MM.1S (cell line): Measurements from ENCODE around the gene TTC7B.

Experiments
- EZH2 ChIP-seq: fragments of 300-600 bp; sonication (generic); optimal IDR thresholded peaks from 2 replicates; pipeline ENCODE3; 2017; ENCODE audit warnings: low read depth, mild to moderate bottlenecking, antibody characterized with exemption, low read length, mixed read lengths
- EZH2phosphoT487 ChIP-seq: fragments of 300-600 bp; sonication (generic); IDR thresholded peaks from 2 replicates; pipeline ENCODE4 v1.6.1; 2018; ENCODE audit warnings: antibody characterized with exemption, low read length
- TF ChIP-seq, protein P1 (sequence below): fragments of 300-600 bp; sonication (generic); IDR thresholded peaks from 2 replicates; pipeline ENCODE4 v1.5.1; 2016; ENCODE audit warnings: antibody characterized with exemption, low read length, mixed read lengths

DNA sequence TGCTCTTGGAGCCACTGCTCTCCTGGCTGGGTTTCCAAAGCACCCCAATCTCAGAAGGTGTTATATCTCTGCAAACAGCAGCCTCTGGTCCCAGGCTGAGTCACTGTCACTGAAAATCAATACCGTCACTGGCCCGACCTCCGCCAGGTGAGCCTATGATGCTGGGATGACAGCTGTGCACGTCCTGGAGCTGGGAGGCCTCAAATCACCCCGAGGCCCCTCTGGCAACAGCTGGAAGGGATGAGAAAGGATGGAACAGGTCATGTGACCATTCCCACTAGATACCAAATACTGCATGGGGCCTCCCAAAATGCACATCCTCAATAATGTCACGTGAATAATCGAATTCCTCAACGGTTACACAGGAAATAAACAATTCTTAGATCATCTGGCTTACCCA is 190.8 kb downstream of the TTC7B start:
- TF ChIP-seq, protein P1, sequence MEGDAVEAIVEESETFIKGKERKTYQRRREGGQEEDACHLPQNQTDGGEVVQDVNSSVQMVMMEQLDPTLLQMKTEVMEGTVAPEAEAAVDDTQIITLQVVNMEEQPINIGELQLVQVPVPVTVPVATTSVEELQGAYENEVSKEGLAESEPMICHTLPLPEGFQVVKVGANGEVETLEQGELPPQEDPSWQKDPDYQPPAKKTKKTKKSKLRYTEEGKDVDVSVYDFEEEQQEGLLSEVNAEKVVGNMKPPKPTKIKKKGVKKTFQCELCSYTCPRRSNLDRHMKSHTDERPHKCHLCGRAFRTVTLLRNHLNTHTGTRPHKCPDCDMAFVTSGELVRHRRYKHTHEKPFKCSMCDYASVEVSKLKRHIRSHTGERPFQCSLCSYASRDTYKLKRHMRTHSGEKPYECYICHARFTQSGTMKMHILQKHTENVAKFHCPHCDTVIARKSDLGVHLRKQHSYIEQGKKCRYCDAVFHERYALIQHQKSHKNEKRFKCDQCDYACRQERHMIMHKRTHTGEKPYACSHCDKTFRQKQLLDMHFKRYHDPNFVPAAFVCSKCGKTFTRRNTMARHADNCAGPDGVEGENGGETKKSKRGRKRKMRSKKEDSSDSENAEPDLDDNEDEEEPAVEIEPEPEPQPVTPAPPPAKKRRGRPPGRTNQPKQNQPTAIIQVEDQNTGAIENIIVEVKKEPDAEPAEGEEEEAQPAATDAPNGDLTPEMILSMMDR: no peak
- TF ChIP-seq EZH2 (no peak), EZH2phosphoT487 (no peak)
